Panc1 (cell line): Measurements from ENCODE around the gene CATSPERZ.

Source experiments
- POLR2AphosphoS5 ChIP-seq: IDR thresholded peaks from 2 replicates; pipeline ENCODE4 v1.6.1; 2012; ENCODE audit warnings: mild to moderate bottlenecking, low read depth, low read length, moderate library complexity
- TF ChIP-seq, protein P1 (sequence below): fragments of 450-650 bp; IDR thresholded peaks from 2 replicates; pipeline ENCODE4 v1.5.1; 2017; ENCODE audit warnings: mild to moderate bottlenecking

DNA sequence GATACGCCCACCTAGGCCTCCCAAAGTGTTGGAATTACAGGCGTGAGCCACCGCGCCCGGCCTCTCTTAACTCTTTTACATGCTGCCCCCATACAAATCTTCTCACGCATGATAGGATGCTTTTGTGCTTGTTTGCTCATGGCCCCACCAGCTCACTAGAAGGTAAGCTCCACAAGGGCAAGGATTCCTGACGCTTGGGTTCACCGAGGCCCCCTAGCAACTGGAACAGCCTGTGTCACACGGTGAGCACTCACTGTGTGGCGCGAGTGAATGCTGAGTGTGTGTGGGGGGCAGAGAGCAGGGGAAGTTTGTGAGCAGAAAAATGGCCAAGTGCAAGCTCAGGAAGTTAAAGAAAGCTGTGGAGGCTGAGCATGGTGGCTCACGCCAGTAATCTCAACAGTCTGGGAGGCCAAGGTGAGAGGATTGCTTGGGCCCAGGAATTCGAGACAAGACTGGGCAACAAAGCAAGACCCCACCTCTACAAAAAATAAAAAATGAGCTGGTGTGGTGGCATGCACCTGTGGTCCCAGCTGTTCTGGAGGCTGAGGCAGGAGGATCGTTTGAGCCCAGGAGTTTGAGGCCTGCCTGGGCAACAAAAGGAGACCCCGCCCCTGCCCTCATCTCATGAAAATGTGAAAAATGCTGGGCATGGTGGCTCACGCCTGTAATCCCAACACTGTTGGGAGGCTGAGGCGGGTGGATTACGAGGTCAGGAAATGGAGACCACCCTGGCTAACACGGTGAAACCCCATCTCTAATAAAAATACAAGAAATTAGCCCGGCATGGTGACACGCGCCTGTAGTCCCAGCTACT is 18.0 kb upstream of the CATSPERZ start:
- TF ChIP-seq, protein P1, sequence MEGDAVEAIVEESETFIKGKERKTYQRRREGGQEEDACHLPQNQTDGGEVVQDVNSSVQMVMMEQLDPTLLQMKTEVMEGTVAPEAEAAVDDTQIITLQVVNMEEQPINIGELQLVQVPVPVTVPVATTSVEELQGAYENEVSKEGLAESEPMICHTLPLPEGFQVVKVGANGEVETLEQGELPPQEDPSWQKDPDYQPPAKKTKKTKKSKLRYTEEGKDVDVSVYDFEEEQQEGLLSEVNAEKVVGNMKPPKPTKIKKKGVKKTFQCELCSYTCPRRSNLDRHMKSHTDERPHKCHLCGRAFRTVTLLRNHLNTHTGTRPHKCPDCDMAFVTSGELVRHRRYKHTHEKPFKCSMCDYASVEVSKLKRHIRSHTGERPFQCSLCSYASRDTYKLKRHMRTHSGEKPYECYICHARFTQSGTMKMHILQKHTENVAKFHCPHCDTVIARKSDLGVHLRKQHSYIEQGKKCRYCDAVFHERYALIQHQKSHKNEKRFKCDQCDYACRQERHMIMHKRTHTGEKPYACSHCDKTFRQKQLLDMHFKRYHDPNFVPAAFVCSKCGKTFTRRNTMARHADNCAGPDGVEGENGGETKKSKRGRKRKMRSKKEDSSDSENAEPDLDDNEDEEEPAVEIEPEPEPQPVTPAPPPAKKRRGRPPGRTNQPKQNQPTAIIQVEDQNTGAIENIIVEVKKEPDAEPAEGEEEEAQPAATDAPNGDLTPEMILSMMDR, result no peak
- no peak for TF ChIP-seq POLR2AphosphoS5
